MCF 10A (cell line): Measurements from ENCODE around the gene ARHGDIA. TPM values are rescaled to one million over a fixed set of nuclear protein-coding genes. Genes with fewer than 3 reads are reported as not detected.

Experiments
- BruUV-seq: library from RNA; stranded (reverse); fragments of 400-500 nt; replicated peaks from 2 replicates; lab custom pipeline; 2021; lab: Mats Ljungman, UMichigan
- CTCF ChIA-PET: fragments of 300-600 bp; sonication (Branson Sonifier 250); formaldehyde crosslinking; extraction: SDS; loops from one replicate; lab custom pipeline; 2021; ENCODE audit warnings: antibody characterized with exemption, inconsistent platforms; lab: Yijun Ruan, JAX
- POLR2A ChIA-PET: fragments of 300-600, 350-650 bp; sonication (Branson Sonifier 250); formaldehyde crosslinking; extraction: SDS; loops from one replicate; lab custom pipeline; 2020; ENCODE audit warnings: antibody characterized with exemption, inconsistent platforms; lab: Yijun Ruan, JAX
- DNase-seq: peaks from one replicate; pipeline ENCODE4 v3.0.0-alpha.2; 2018; ENCODE audit not compliant: unreplicated experiment
- H3K27ac Mint-ChIP-seq: one replicate; pipeline ENCODE4 v1.8.0; 2022; ENCODE audit warnings: mild to moderate bottlenecking, low read depth, mixed read lengths; ENCODE audit not compliant: unreplicated experiment
- H3K27me3 Mint-ChIP-seq: one replicate; pipeline ENCODE4 v1.8.0; 2022; ENCODE audit warnings: mixed read lengths; ENCODE audit not compliant: insufficient read depth, unreplicated experiment
- H3K36me3 Mint-ChIP-seq: one replicate; pipeline ENCODE4 v1.8.0; 2022; ENCODE audit warnings: mild to moderate bottlenecking, moderate library complexity, mixed read lengths; ENCODE audit not compliant: insufficient read depth, unreplicated experiment
- H3K4me1 Mint-ChIP-seq: one replicate; pipeline ENCODE4 v1.8.0; 2022; ENCODE audit warnings: mixed read lengths; ENCODE audit not compliant: insufficient read depth, unreplicated experiment
- H3K4me3 Mint-ChIP-seq: one replicate; pipeline ENCODE4 v1.8.0; 2022; ENCODE audit warnings: mild to moderate bottlenecking, moderate library complexity, mixed read lengths; ENCODE audit not compliant: unreplicated experiment
- H3K9me3 Mint-ChIP-seq: one replicate; pipeline ENCODE4 v1.8.0; 2022; ENCODE audit warnings: mixed read lengths; ENCODE audit not compliant: unreplicated experiment
- CTCF ChIP-seq: fragments of 200-600 bp; IDR thresholded peaks from one replicate; pipeline ENCODE4 v1.8.0; 2022; ENCODE audit warnings: antibody characterized with exemption, mild to moderate bottlenecking; ENCODE audit not compliant: unreplicated experiment
- intact Hi-C: fragments of 100-400 bp; cut with micrococcal nuclease; formaldehyde crosslinking; loops from 2 replicates; pipeline ENCODE4 v1.14.1; 2022
- total RNA-seq: library from RNA; stranded (reverse); gene quantifications from 2 replicates; pipeline ENCODE4 v1.2.3, GENCODE V29; 2022

Gene ARHGDIA
- total RNA-seq, 1 experiment from 2014 or later = 271 TPM

- no peak for TF ChIP-seq CTCF
- no peak for DNase-seq
- Mint-ChIP-seq H3K9me3 (no peaks in the 10 kb centered on the region), H3K36me3 (peaks cover 87% of the 10 kb centered on the region), H3K4me3 (no peak overlapping the region), H3K27ac (no peak overlapping the region), H3K4me1 (peaks cover 31% of the 10 kb centered on the region), H3K27me3 (no peaks in the 10 kb centered on the region)
- intact Hi-C loops = loop anchor here (10.0 kb wide), 1 partner anchor 48 kb away; the partner anchor contains the start of genes PCYT2 and SIRT7
- BruUV-seq = no TSS peak
- POLR2A ChIA-PET = interaction anchor here (0.8 to 2.1 kb wide), 15 partner anchors 9 to 163 kb away, joined by 3 to 21 read pairs (median 4); partner anchors contain the start of genes MCRIP1 and MRPL12
- CTCF ChIA-PET = interaction anchor here (0.5 kb wide), 1 partner anchor 198 kb away, joined by 8 read pairs; no protein-coding TSS in a partner anchor
Measured at GRCh38 chr17:81866440-81867169, 4.5 kb downstream of the ARHGDIA start.

GRCh38 chr17:81865733-81866439 is 5.3 kb downstream of the ARHGDIA start:
- H3K4me1 Mint-ChIP-seq = peaks cover 31% of the 10 kb centered on the region
- H3K27me3 Mint-ChIP-seq = no peaks in the 10 kb centered on the region
- H3K36me3 Mint-ChIP-seq = peaks cover 81% of the 10 kb centered on the region
- DNase-seq = peak; percentile 57
- no peak for TF ChIP-seq CTCF
- H3K9me3 Mint-ChIP-seq = no peaks in the 10 kb centered on the region
- BruUV-seq = no TSS peak
- H3K27ac Mint-ChIP-seq = no peak overlapping the region
- POLR2A ChIA-PET = interaction anchor here (0.7 to 2.1 kb wide), 11 partner anchors 9 to 182 kb away, joined by 3 to 21 read pairs (median 4); partner anchors contain the start of genes ARL16, HGS and MCRIP1
- no peak overlapping the region for H3K4me3 Mint-ChIP-seq
- CTCF ChIA-PET = interaction anchor here (0.5 to 0.7 kb wide), 2 partner anchors 133 to 197 kb away, joined by 3 to 8 read pairs; no protein-coding TSS in a partner anchor
- intact Hi-C loops = loop anchor here (10.0 kb wide), 1 partner anchor 49 kb away; the partner anchor contains the start of genes PCYT2 and SIRT7

GRCh38 chr17:81865358-81865732 is 5.8 kb downstream of the ARHGDIA start:
- H3K4me3 Mint-ChIP-seq = no peak overlapping the region
- intact Hi-C loops = loop anchor here (10.0 kb wide), 1 partner anchor 49 kb away; the partner anchor contains the start of genes PCYT2 and SIRT7
- no peak for DNase-seq
- peaks cover 85% of the 10 kb centered on the region for H3K36me3 Mint-ChIP-seq
- H3K27me3 Mint-ChIP-seq = no peaks in the 10 kb centered on the region
- no peaks in the 10 kb centered on the region for H3K9me3 Mint-ChIP-seq
- BruUV-seq = no TSS peak
- no peak for TF ChIP-seq CTCF
- H3K27ac Mint-ChIP-seq = no peak overlapping the region
- POLR2A ChIA-PET = interaction anchor here (0.6 to 1.3 kb wide), 5 partner anchors 10 to 376 kb away, joined by 3 to 4 read pairs (median 4); partner anchors contain the start of gene MCRIP1
- CTCF ChIA-PET = interaction anchor here (0.7 kb wide), 1 partner anchor 132 kb away, joined by 3 read pairs; no protein-coding TSS in a partner anchor
- peaks cover 31% of the 10 kb centered on the region for H3K4me1 Mint-ChIP-seq
